ENCODE data around the gene GARRE1. TPM values are rescaled to one million over a fixed set of nuclear protein-coding genes. Genes with fewer than 3 reads are reported as not detected.

The GARRE1 gene
- total and polyA plus RNA-seq, 2 of the 8 experiments (the other 6 are each of a cell fraction or from before 2014, with no cell fraction given): 16.4 to 23.1 TPM

DNA sequence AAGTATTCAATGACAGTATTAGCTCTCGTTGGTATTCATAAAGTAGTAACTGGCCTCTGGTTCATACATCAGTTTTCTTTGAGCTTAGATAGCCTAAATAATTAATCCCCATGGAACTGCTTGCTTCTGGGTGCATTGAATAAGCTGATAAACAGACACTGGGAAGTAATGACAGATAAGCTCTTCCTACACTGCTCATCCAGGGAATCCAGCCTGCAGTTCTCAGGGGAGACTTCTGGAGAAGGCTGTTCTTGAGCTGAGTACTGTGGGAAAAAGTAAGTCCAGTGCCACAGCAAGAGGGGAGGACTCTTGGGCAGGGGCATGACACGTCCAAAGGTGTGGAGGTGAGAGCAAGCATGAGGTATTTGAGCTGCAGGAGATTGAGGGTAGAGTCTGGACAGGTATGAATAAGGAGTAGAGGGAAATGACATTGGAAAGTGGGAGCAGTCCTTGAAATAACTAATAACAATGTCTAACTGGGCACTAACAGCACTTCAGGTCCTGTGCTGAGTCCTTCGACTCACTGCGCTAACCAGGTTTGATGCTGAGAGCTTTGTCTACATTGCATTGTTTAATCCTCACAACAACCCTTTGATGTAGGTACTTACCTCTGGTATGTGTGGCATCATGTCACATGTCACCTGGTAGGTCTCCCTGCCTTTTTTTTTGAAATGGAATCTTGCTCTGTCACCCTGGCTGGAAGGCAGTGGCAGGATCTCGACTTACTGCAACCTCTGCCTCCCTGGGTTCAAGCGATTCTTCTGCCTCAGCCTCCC lies 7.2 kb downstream of the GARRE1 start:
- no peaks in the 10 kb centered on the region for H3K9me3 ChIP-seq (ENCODE audit: insufficient read depth in 2 of 2, low read depth in 1 of 2, low read length in 1 of 2)
- FAIRE-seq: no peak
- H3K36me3 ChIP-seq (ENCODE audit: control insufficient read depth in 2 of 4, insufficient read depth in 4 of 4, low read length in 3 of 4): no peaks in the 10 kb centered on the region
- no peak overlapping the region for H3K18ac ChIP-seq (ENCODE audit: extremely low read depth, low read length)
- H3K56ac ChIP-seq (replicated peaks; ENCODE audit: insufficient read length, low read depth, low read length): no peak overlapping the region
- no peak overlapping the region for H3K27ac ChIP-seq (ENCODE audit: low read depth, low read length)
- TF ChIP-seq TEAD4 (IDR thresholded peaks at IDR 0.05; ENCODE audit: low read depth, low read length) (0 out of 2 replicates have a peak, but pooled peaks have one; percentile 16), FOSL1 (IDR thresholded peaks at IDR 0.05; ENCODE audit: insufficient read depth, low read depth, low read length) (no peak)
- no peak overlapping the region for H3K23ac ChIP-seq (ENCODE audit: insufficient read length)
- H3K4me2 ChIP-seq (ENCODE audit: insufficient read depth in 1 of 2, low read depth in 2 of 2, low read length in 2 of 2): peak overlapping the region in 1 of 2 experiments; percentile 36; a peak in 1 of 4 replicates
- no peak overlapping the region for H2BK120ac ChIP-seq (replicated peaks; ENCODE audit: low read depth, low read length)
- no peak overlapping the region for H2BK20ac ChIP-seq (ENCODE audit: low read length)
- no peak overlapping the region for H2BK15ac ChIP-seq (ENCODE audit: low read length)
- ChIA-PET POLR2A (ENCODE audit: partially characterized antibody) (interaction anchor here (1.2 to 2.1 kb wide), 4 partner anchors 8 to 25 kb away, joined by 3 to 7 read pairs (median 5); no protein-coding TSS in a partner anchor), CTCF (ENCODE audit: partially characterized antibody) (interaction anchor here (0.7 to 2.5 kb wide), 9 partner anchors 10 to 85 kb away, joined by 3 to 14 read pairs (median 4); no protein-coding TSS in a partner anchor)
- no peak overlapping the region for H3K9ac ChIP-seq (replicated peaks in 1 of 4; ENCODE audit: extremely low read depth in 1 of 4, low read depth in 3 of 4, low read length in 3 of 4)
- H3K4ac ChIP-seq (replicated peaks; ENCODE audit: insufficient read length, low read depth, low read length): no peak overlapping the region
- no peak overlapping the region for H4K8ac ChIP-seq (ENCODE audit: extremely low read depth, insufficient read depth, low read length)
- no peak overlapping the region for H2AK5ac ChIP-seq (ENCODE audit: low read depth, low read length)
- no peaks in the 10 kb centered on the region for H3K27me3 ChIP-seq (replicated peaks in 1 of 4; ENCODE audit: control insufficient read depth in 3 of 4, extremely low read depth in 1 of 4, insufficient read depth in 3 of 4, low read length in 3 of 4)
- peaks cover 0 to 10% of the 10 kb centered on the region in 2 experiments for H4K20me1 ChIP-seq (replicated peaks in 1 of 2; ENCODE audit: control insufficient read depth in 1 of 2, insufficient read depth in 2 of 2, low read length in 2 of 2)
- no peak for DNase-seq (ENCODE audit: low read depth in 1 of 2, low spot score in 2 of 2)
- no peak overlapping the region for H3K4me3 ChIP-seq (ENCODE audit: extremely low read depth in 1 of 4, insufficient read depth in 2 of 4, low read depth in 3 of 4, low read length in 4 of 4)
- H3K14ac ChIP-seq (ENCODE audit: insufficient read length): no peak overlapping the region
- no peak overlapping the region for H2BK12ac ChIP-seq (ENCODE audit: low read depth, low read length)
- H3K79me1 ChIP-seq (ENCODE audit: low read depth, low read length): peaks cover 4% of the 10 kb centered on the region
- H3K23me2 ChIP-seq (ENCODE audit: low read depth, low read length): no peaks in the 10 kb centered on the region
- no peak overlapping the region for H2BK5ac ChIP-seq (ENCODE audit: low read depth, low read length)
- peaks cover 6 to 19% (median 11%) of the 10 kb centered on the region in 4 experiments for H3K4me1 ChIP-seq (replicated peaks in 1 of 4; ENCODE audit: control insufficient read depth in 3 of 4, insufficient read depth in 4 of 4, low read length in 3 of 4)
- no peak overlapping the region for H4K91ac ChIP-seq (replicated peaks; ENCODE audit: insufficient read length, low read length)
- 90% methylated on average over 6 of the region's 6 CpGs; no CpG with 5 or more reads in 1 of the 2 experiments for WGBS, 2 experiments (ENCODE audit: extremely low coverage in 1 of 2, insufficient coverage in 1 of 2, insufficient read length in 1 of 2, insufficient replicate concordance in 2 of 2, low coverage in 1 of 2, low lambda C conversion rate in 2 of 2, missing lambda C conversion rate in 1 of 2)
- no peak overlapping the region for H4K5ac ChIP-seq (ENCODE audit: insufficient read length, low read depth, low read length)
- no peak overlapping the region for H2AFZ ChIP-seq (ENCODE audit: low read length)
- H3K79me2 ChIP-seq (ENCODE audit: control insufficient read depth in 1 of 2, insufficient read depth in 2 of 2, low read length in 2 of 2): peaks cover 3 to 47% of the 10 kb centered on the region in 2 experiments; a peak in 2 of 4 replicates

All from H1 (cell line).